Ishikawa (cell line): ENCODE data around the gene TKT.

Experiments used
- CEBPB ChIP-seq: IDR thresholded peaks from 2 replicates; pipeline ENCODE4 v1.6.1; 2012
- NFIC ChIP-seq: IDR thresholded peaks from 2 replicates; pipeline ENCODE4 v1.6.1; 2012
- TF ChIP-seq, protein P1 (sequence below): IDR thresholded peaks from 2 replicates; pipeline ENCODE4 v1.6.1; 2012; ENCODE audit warnings: low read depth, mild to moderate bottlenecking

- TF ChIP-seq CEBPB (no peak), NFIC (no peak)
- TF ChIP-seq, protein P1, sequence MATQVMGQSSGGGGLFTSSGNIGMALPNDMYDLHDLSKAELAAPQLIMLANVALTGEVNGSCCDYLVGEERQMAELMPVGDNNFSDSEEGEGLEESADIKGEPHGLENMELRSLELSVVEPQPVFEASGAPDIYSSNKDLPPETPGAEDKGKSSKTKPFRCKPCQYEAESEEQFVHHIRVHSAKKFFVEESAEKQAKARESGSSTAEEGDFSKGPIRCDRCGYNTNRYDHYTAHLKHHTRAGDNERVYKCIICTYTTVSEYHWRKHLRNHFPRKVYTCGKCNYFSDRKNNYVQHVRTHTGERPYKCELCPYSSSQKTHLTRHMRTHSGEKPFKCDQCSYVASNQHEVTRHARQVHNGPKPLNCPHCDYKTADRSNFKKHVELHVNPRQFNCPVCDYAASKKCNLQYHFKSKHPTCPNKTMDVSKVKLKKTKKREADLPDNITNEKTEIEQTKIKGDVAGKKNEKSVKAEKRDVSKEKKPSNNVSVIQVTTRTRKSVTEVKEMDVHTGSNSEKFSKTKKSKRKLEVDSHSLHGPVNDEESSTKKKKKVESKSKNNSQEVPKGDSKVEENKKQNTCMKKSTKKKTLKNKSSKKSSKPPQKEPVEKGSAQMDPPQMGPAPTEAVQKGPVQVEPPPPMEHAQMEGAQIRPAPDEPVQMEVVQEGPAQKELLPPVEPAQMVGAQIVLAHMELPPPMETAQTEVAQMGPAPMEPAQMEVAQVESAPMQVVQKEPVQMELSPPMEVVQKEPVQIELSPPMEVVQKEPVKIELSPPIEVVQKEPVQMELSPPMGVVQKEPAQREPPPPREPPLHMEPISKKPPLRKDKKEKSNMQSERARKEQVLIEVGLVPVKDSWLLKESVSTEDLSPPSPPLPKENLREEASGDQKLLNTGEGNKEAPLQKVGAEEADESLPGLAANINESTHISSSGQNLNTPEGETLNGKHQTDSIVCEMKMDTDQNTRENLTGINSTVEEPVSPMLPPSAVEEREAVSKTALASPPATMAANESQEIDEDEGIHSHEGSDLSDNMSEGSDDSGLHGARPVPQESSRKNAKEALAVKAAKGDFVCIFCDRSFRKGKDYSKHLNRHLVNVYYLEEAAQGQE, result no peak
Measured at GRCh38 chr3:53286727-53287126, 30.9 kb upstream of the TKT start.
